GM12878 (cell line): ENCODE data around the gene RASGRF1.

ENCODE experiments used
- POLR2A ChIP-seq: IDR thresholded peaks from 2 replicates; pipeline ENCODE4 v1.6.1; 2011; ENCODE audit warnings: low read depth, mild to moderate bottlenecking, low read length
- SMC3 ChIP-seq: IDR thresholded peaks from 2 replicates; pipeline ENCODE4 v1.6.1; 2011; ENCODE audit warnings: low read length, improper control_type of control experiment, borderline replicate concordance
- TAF1 ChIP-seq: IDR thresholded peaks from 2 replicates; pipeline ENCODE4 v1.6.1; 2011; ENCODE audit warnings: mild to moderate bottlenecking, low read depth, low read length, borderline replicate concordance

DNA sequence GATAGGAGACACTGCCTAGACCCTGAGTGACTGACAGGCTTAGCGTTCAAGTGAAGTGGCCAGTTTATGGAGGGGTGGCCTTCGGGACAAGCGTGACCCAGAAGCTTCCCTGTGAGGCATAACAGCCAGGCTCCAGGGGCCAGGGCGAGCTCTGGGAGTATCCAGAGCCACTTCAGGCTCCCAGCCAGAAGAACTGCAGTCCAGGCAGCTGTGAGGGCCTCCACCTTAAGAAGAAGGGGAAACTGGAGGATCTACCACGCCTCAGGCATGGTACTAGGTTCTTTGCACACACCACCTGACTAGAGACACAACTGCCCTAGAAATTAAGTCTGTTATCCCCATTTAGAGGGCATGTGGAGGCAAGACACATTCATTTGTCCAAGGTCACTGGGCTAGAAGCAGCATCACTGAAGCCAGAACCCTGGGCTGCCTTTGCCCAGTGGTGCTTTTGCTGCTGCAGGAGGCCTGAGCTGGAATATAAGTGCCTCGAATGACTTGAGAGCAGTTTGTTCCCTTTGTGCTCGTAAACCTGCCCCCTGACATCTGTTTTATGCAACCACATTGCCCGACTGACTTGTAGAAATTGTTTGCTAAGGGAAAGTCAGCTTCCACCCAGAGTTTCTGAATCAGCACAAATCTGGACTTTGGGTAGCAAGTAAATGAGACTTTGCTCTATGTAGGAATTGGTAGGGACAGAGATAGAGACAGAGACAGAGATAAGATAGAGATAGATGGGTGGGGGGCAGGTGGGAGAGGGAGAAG, 23.3 kb downstream of the RASGRF1 start:
- TF ChIP-seq TAF1: no peak
- TF ChIP-seq POLR2A: no peak
- no peak for TF ChIP-seq SMC3
